Measurements from ENCODE around the gene MSH3. TPM values are rescaled to one million over a fixed set of nuclear protein-coding genes. Genes with fewer than 3 reads are reported as not detected.

MSH3 gene
- 9.1 TPM for polyA plus RNA-seq (2012; ENCODE audit: missing spikeins)

DNA sequence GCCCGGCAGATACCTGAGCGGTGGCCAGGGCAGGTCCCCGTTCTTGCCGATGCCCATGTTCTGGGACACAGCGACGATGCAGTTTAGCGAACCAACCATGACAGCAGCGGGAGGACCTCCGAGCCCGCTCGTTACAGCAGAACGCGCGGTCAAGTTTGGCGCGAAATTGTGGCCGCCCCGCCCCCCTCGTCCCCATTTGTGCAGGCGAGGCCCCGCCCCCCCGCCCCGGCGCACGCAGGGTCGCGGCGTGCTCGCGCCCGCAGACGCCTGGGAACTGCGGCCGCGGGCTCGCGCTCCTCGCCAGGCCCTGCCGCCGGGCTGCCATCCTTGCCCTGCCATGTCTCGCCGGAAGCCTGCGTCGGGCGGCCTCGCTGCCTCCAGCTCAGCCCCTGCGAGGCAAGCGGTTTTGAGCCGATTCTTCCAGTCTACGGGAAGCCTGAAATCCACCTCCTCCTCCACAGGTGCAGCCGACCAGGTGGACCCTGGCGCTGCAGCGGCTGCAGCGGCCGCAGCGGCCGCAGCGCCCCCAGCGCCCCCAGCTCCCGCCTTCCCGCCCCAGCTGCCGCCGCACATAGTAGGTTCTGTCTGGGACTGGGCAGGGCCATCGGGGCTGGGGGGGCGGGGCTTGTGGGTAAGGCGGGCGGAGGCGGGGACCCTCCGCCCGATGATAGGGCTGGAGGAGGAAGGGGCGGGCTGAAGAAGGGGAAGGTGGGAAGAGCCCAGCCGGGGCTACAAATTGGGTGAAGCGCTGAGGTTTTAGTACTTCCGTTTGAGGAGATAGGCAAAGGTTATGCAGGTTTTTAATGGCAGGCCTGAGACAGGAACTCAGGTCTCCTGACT, at the start of gene MSH3, which contains the start of gene DHFR:
Gene MSH3, plus strand, starts transcription at position 262 of the 840 bp plus-strand sequence. Its CDS starts 76 bp downstream, at position 338.
Gene DHFR, minus strand, starts transcription at position 593 of the 840 bp plus-strand sequence. Its CDS starts 494 bp downstream, at position 99.
- TF ChIP-seq TAF1 (IDR thresholded peaks at IDR 0.05; ENCODE audit: borderline replicate concordance, low read depth, low read length) (peak; percentile 72), POLR2AphosphoS5 (IDR thresholded peaks at IDR 0.05; ENCODE audit: low read depth, low read length) (peak; percentile 84), POLR2A (IDR thresholded peaks at IDR 0.05; ENCODE audit: low read depth, low read length) (peak; percentile 90)
- peak; percentile 93 for FAIRE-seq

DNA sequence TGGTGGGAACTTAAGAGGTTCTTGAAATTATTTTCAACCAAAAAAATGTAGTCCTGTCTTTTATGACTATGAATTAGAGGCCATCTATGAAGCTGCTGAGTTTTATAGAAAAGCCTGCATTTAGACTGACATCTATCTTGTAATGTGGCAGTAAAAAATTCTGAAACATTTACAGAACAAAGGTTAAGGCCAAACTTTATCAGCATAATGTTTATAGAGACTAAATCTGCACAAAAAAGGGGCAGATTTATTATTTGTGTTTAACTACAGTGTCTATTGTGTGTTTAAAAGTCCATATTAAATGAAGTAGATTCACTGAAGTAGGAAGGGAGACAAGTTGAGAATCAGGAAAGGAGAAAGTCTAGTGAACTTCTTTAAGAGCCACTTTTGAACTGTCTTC, 47.1 kb upstream of the MSH3 start:
- DNase-seq (ENCODE audit: insufficient read length) (no peak), FAIRE-seq (no peak)
- TF ChIP-seq POLR2AphosphoS5 (IDR thresholded peaks at IDR 0.05; ENCODE audit: low read depth, low read length) (no peak), TAF1 (IDR thresholded peaks at IDR 0.05; ENCODE audit: borderline replicate concordance, low read depth, low read length) (no peak), POLR2A (IDR thresholded peaks at IDR 0.05; ENCODE audit: low read depth, low read length) (no peak)

More for the DNA sequence above, at the start of gene MSH3, which contains the start of gene DHFR:
- peak; percentile 80 for DNase-seq (ENCODE audit: insufficient read length)

DNA sequence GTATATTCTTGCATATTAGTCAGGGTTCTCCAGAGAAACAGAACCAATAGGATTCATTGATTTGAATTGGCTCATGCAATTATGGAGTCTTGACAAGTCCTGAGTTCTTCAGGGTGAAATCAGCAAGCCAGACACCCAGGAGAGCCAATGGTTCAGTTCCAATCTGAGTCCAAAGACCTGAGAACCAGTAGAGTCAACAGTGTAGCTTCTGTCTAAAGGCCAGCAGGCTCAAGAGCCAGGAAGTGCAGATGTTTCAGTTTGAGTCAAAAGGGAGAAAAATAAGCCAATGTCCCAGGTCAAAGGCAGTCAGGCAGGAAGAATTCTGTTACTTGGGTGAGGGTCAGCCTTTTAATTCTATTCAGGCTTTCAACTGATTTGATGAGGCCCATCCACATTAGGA, 46.6 kb upstream of the MSH3 start:
- peak; percentile 90 for FAIRE-seq
- TF ChIP-seq POLR2AphosphoS5 (IDR thresholded peaks at IDR 0.05; ENCODE audit: low read depth, low read length) (no peak), POLR2A (IDR thresholded peaks at IDR 0.05; ENCODE audit: low read depth, low read length) (no peak), TAF1 (IDR thresholded peaks at IDR 0.05; ENCODE audit: borderline replicate concordance, low read depth, low read length) (no peak)
- DNase-seq (ENCODE audit: insufficient read length): peak; percentile 15

DNA sequence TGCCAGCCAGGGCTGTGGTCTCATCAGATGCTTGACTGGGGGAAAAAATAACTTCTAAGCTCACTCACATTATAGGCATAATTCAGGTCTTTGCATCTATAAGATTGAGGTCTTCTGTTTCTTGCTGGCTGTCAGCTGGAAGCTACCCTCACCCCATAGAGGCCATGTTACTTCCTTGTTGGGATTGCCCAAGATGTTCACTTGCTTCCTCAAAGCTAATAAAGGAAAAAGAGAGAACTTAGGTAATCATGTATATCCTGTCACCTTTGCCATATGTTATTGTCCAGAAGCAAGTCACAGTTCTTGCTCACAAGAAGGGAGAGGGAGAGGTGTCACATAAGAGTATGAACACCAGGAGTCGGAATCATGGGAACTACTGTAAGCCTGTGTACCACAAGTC, 45.7 kb upstream of the MSH3 start:
- FAIRE-seq: no peak
- TF ChIP-seq POLR2A (IDR thresholded peaks at IDR 0.05; ENCODE audit: low read depth, low read length): no peak
- DNase-seq (ENCODE audit: insufficient read length): no peak

DNA sequence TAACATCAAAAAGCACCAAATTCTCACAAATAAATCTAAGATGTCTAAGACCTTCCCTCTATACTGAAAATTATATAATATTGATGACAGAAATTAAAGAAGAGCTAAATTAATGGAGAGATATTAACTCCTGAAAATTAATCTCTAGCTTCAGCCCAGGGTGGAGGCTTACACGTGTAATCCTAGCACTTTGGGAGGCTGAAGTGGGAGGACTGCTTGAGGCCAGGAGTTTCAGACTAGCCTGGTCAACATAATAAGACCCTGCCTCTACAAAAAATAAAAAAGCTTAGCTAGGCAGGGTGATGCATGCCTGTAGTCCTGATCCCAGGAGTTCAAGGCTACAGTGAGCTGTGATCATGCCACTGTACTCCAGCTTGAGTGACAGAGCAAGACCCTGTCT, 44.8 kb upstream of the MSH3 start:
- DNase-seq (ENCODE audit: insufficient read length) (no peak), FAIRE-seq (no peak)
- TF ChIP-seq TAF1 (IDR thresholded peaks at IDR 0.05; ENCODE audit: borderline replicate concordance, low read depth, low read length): no peak
- no peak for TF ChIP-seq POLR2AphosphoS5 (IDR thresholded peaks at IDR 0.05; ENCODE audit: low read depth, low read length)
- no peak for TF ChIP-seq POLR2A (IDR thresholded peaks at IDR 0.05; ENCODE audit: low read depth, low read length)

DNA sequence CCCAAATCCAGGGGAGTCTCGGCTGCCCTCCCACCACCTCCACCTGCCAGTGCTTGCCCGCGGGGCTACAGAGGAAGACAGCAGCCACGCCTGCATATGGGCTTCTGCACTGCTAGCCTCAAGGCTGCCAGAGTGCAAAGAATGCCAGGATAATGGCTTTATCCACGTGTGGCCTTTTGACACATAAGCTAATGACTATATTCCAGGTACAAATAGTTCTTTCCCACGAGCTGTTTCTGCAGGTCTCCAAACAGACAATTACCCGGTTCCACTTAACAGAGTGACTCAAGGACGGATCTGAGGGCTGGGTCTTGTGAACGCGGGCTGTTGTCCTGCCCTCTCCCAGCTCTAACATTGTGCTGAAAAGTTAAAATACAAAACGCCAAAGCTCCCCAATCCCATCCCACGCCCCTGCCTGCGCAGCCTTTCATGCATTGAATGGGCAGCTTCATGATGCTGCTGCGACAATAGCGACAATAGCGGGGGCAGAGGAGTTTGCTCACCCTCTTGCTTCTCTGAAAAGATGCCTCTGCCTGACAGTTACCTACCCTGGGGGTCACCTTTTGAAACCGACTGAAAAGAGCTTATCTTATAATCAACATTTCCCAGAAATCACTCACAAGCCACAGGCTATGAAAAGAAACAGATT, 39.1 kb upstream of the MSH3 start:
- no peak for TF ChIP-seq POLR2AphosphoS5 (IDR thresholded peaks at IDR 0.05; ENCODE audit: low read depth, low read length)
- no peak for TF ChIP-seq TAF1 (IDR thresholded peaks at IDR 0.05; ENCODE audit: borderline replicate concordance, low read depth, low read length)
- no peak for TF ChIP-seq POLR2A (IDR thresholded peaks at IDR 0.05; ENCODE audit: low read depth, low read length)
- FAIRE-seq (no peak), DNase-seq (ENCODE audit: insufficient read length) (no peak)

DNA sequence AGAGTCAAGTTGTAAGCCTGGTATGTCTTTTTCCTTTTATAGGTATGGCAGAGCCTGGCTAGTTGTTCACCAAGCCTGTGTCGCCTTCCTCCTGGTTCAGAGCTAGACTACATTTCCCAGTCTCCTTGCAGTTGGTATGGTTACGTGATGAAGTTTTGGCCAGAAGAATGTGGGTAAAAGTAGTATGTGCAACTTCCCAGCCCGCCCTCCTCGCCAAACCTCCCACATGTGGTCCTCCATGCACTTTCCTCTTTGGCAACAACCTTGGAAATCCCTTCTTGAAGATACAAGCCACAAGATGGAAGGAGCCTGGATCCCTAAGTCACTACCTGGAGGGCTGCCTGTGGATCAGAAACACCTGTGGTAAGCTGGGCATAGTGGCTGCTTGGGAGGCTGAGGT, 36.0 kb upstream of the MSH3 start:
- DNase-seq (ENCODE audit: insufficient read length) (no peak), FAIRE-seq (no peak)
- TF ChIP-seq POLR2AphosphoS5 (IDR thresholded peaks at IDR 0.05; ENCODE audit: low read depth, low read length): no peak
- TF ChIP-seq TAF1 (IDR thresholded peaks at IDR 0.05; ENCODE audit: borderline replicate concordance, low read depth, low read length): no peak
- no peak for TF ChIP-seq POLR2A (IDR thresholded peaks at IDR 0.05; ENCODE audit: low read depth, low read length)

DNA sequence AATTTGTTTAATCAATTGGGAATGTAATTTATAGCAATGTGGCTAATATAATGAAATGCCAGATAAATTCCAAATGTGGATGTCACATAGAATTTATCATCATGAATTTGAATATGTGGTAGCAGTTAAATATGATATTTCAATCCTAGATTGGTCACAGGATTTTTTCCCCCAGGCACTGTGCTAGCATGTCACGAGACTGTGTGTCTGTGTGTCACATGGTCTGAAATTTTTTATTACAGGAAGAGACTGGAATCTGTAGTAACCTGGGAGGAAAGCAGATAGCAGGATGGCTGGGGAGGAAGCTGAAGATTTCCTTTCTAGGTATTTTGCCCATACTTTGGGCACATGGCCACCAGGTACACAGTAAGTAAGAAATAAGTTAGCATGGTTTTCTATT, 35.4 kb upstream of the MSH3 start:
- FAIRE-seq (no peak), DNase-seq (ENCODE audit: insufficient read length) (no peak)
- TF ChIP-seq POLR2AphosphoS5 (IDR thresholded peaks at IDR 0.05; ENCODE audit: low read depth, low read length) (no peak), POLR2A (IDR thresholded peaks at IDR 0.05; ENCODE audit: low read depth, low read length) (no peak), TAF1 (IDR thresholded peaks at IDR 0.05; ENCODE audit: borderline replicate concordance, low read depth, low read length) (no peak)

DNA sequence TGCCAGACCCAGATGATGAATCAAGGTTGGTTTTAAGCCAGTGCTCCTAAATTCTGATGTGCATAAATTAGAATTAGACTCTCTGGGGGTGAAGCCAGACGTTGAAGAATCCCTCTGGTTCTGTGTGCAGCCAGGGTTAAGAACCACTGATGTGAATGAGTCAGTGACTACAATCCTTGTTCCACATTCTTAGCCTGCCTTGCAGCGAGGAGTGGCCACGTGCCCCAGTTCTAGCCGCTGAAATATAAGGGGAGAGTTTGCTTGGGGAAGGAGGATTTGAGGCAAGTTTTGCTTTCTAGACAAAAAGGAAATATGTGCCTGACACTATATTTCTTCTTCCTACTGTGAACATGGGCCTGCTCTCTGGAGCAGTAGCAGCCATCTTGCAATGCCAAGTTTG, 34.2 kb upstream of the MSH3 start:
- TF ChIP-seq TAF1 (IDR thresholded peaks at IDR 0.05; ENCODE audit: borderline replicate concordance, low read depth, low read length) (no peak), POLR2A (IDR thresholded peaks at IDR 0.05; ENCODE audit: low read depth, low read length) (no peak), POLR2AphosphoS5 (IDR thresholded peaks at IDR 0.05; ENCODE audit: low read depth, low read length) (no peak)
- no peak for FAIRE-seq
- no peak for DNase-seq (ENCODE audit: insufficient read length)

DNA sequence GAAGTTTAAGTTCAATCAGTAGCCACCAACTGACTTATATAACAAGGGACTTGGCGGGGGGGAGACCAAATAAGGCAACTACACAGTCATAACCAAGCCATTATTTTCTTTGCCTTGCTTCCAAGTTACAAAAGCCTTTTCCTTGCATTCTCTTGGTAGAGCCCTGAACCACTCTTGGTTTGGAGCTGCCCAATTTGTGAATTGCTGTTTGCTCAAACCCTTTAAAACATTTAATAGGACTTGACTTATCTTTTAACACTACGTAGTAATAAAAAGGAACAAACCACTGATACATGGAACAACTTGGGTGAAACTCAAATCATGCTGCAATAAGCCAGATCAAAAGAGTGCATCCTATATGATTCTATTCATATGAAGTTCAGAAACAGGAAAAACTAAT, 31.7 kb upstream of the MSH3 start:
- DNase-seq (ENCODE audit: insufficient read length) (no peak), FAIRE-seq (no peak)
- no peak for TF ChIP-seq TAF1 (IDR thresholded peaks at IDR 0.05; ENCODE audit: borderline replicate concordance, low read depth, low read length)
- TF ChIP-seq POLR2AphosphoS5 (IDR thresholded peaks at IDR 0.05; ENCODE audit: low read depth, low read length): no peak
- TF ChIP-seq POLR2A (IDR thresholded peaks at IDR 0.05; ENCODE audit: low read depth, low read length): no peak

DNA sequence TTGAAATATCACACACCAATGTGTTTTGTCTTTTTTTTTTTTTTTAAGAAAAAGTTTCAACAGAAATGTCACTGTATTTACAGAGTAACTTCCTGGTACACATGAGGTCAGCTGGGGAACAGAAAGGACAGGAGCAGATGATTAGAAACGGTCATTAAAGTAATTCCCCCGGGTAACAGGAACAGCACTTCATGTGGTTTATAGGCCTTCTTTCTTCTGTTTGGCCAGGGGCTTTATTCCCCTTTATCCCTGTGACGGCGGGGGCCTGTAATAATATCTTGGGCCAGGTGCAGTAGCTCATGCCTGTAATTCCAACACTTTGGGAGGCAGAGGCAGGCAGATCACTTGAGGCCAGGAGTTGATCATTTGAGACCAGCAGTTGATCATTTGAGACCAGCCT, 30.5 kb upstream of the MSH3 start:
- FAIRE-seq: no peak
- no peak for DNase-seq (ENCODE audit: insufficient read length)
- no peak for TF ChIP-seq POLR2A (IDR thresholded peaks at IDR 0.05; ENCODE audit: low read depth, low read length)
- TF ChIP-seq POLR2AphosphoS5 (IDR thresholded peaks at IDR 0.05; ENCODE audit: low read depth, low read length): no peak
- TF ChIP-seq TAF1 (IDR thresholded peaks at IDR 0.05; ENCODE audit: borderline replicate concordance, low read depth, low read length): no peak

DNA sequence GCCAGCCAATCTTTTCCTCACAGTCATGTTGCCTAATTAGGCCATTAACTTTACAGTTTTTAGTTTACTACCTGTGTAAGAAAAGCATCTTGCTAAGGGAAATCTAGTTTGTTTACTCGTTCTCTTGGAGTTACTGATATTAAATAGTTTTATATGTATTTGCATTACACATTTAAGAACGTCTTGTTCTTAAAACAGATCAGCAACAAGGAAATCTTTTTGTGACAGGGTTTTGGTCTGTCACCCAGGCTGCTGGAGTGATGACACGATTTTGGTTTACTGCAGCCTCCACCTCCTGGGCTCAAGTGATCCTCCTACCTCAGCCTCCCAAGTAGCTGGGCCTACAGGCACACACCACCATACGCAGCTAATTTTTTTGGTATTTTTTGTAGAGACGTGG, 29.2 kb upstream of the MSH3 start:
- FAIRE-seq (no peak), DNase-seq (ENCODE audit: insufficient read length) (no peak)
- TF ChIP-seq POLR2AphosphoS5 (IDR thresholded peaks at IDR 0.05; ENCODE audit: low read depth, low read length): no peak
- TF ChIP-seq POLR2A (IDR thresholded peaks at IDR 0.05; ENCODE audit: low read depth, low read length): no peak
- TF ChIP-seq TAF1 (IDR thresholded peaks at IDR 0.05; ENCODE audit: borderline replicate concordance, low read depth, low read length): no peak
